Liver (tissue), 3 donors: ENCODE data around the gene RGP1.

Experiments
- SP1 ChIP-seq: IDR thresholded peaks from 2 replicates; pipeline ENCODE4 v1.6.1; 2018; ENCODE audit warnings: antibody characterized with exemption, mild to moderate bottlenecking
- YY1 ChIP-seq: IDR thresholded peaks from 2 replicates; pipeline ENCODE4 v1.6.1; 2016; ENCODE audit warnings: antibody characterized with exemption, mild to moderate bottlenecking
- TF ChIP-seq, protein P1 (sequence below): fragments of 150-350 bp; IDR thresholded peaks from 2 replicates; pipeline ENCODE4 v1.5.1; 2017; ENCODE audit warnings: improper control_type of control experiment, low read depth, low read length; ENCODE audit not compliant: missing input control
- TF ChIP-seq, protein P2 (sequence below): IDR thresholded peaks from 2 replicates; pipeline ENCODE4 v1.6.1; 2016; ENCODE audit warnings: antibody characterized with exemption
- donor health status: healthy.
- donor health status: healthy.

DNA sequence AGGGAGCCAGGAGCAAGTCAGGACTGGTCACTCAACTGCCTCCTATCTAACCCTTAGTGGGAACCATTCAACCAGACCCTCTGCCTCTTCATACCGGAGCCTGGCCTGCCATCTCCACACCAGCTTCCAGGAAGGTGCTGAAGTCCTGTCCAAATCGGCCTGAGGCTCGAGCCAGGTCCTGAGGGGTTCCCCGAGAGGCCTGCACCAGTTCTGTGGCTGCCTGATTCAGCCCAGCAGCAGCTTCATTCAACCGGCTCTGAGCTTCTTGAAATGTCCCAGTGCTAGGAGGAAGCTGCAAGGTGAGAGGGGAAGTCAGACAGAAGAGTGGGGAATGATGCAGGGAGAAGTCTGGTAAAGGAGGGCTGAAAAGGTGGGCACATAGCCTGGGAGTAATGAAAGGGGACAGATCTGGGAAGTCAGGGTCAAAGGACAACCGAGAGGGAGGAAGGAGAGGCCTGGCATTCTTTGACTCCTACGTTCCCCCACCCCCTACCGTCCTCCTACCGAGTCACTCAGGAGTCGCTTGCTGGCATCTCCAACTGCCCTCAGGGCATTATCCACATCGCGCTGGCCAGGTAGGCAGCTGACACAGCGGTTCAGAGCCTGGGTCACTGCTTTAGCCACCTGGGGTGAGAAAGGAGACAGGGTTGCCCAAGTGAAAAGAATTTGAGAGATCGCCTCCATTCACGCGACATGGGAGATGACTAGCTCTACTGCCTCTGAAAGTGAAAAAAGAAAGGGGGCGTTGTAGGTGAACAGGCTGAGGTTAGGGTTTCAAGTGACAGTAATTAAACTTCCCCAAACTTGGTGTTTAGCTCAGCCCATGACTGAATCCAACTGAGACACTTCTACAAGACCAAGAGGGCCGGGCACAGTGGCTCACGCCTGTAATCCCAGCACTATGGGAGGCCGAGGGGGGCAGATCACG is 37.3 kb upstream of the RGP1 start:
- TF ChIP-seq, protein P1, sequence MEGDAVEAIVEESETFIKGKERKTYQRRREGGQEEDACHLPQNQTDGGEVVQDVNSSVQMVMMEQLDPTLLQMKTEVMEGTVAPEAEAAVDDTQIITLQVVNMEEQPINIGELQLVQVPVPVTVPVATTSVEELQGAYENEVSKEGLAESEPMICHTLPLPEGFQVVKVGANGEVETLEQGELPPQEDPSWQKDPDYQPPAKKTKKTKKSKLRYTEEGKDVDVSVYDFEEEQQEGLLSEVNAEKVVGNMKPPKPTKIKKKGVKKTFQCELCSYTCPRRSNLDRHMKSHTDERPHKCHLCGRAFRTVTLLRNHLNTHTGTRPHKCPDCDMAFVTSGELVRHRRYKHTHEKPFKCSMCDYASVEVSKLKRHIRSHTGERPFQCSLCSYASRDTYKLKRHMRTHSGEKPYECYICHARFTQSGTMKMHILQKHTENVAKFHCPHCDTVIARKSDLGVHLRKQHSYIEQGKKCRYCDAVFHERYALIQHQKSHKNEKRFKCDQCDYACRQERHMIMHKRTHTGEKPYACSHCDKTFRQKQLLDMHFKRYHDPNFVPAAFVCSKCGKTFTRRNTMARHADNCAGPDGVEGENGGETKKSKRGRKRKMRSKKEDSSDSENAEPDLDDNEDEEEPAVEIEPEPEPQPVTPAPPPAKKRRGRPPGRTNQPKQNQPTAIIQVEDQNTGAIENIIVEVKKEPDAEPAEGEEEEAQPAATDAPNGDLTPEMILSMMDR, result no peak
- no peak for TF ChIP-seq SP1
- TF ChIP-seq YY1, result no peak
- TF ChIP-seq, protein P2, sequence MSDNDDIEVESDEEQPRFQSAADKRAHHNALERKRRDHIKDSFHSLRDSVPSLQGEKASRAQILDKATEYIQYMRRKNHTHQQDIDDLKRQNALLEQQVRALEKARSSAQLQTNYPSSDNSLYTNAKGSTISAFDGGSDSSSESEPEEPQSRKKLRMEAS, result no peak
